BE2C (cell line): ENCODE results near the gene HOXB13.

ENCODE experiments used
- DNase-seq: peaks from one replicate; pipeline ENCODE4 v3.0.0-alpha.2; 2020
- H3K27me3 ChIP-seq: fragments of 250-450 bp; sonication (Bioruptor Pico); 2 replicates; pipeline ENCODE4 v1.5.1; 2020; ENCODE audit warnings: mild to moderate bottlenecking
- H3K36me3 ChIP-seq: fragments of 250-450 bp; sonication (Bioruptor Pico); 2 replicates; pipeline ENCODE4 v1.5.1; 2020; ENCODE audit warnings: mild to moderate bottlenecking
- H3K4me1 ChIP-seq: fragments of 250-450 bp; sonication (Bioruptor Pico); 2 replicates; pipeline ENCODE4 v1.5.1; 2020
- H3K4me3 ChIP-seq: 2 replicates; pipeline ENCODE4 v1.5.1; 2011; ENCODE audit warnings: low read depth, low read length
- H3K9me3 ChIP-seq: fragments of 250-450 bp; sonication (Bioruptor Pico); 2 replicates; pipeline ENCODE4 v1.5.1; 2020
- CTCF ChIP-seq: IDR thresholded peaks from 2 replicates; pipeline ENCODE4 v1.5.1; 2012; ENCODE audit warnings: mild to moderate bottlenecking, low read depth, low read length

Gene HOXB13

GRCh38 chr17:48745381-48746275 lies 17.1 kb upstream of the HOXB13 start:
- no peaks in the 10 kb centered on the region for H3K36me3 ChIP-seq
- DNase-seq, result no peak
- no peak for TF ChIP-seq CTCF
- H3K4me1 ChIP-seq, result no peaks in the 10 kb centered on the region
- no peak overlapping the region for H3K4me3 ChIP-seq
- no peaks in the 10 kb centered on the region for H3K9me3 ChIP-seq
- peaks cover 98% of the 10 kb centered on the region for H3K27me3 ChIP-seq

GRCh38 chr17:48740537-48740936 lies 12.0 kb upstream of the HOXB13 start:
- DNase-seq, result no peak
- no peak for TF ChIP-seq CTCF
- Histone ChIP-seq H3K27me3 (peaks cover 95% of the 10 kb centered on the region), H3K4me1 (no peaks in the 10 kb centered on the region), H3K36me3 (no peaks in the 10 kb centered on the region), H3K4me3 (no peak overlapping the region), H3K9me3 (no peaks in the 10 kb centered on the region)

- TF ChIP-seq CTCF, result no peak
- H3K4me1 ChIP-seq, result no peaks in the 10 kb centered on the region
- H3K9me3 ChIP-seq, result no peaks in the 10 kb centered on the region
- H3K36me3 ChIP-seq, result no peaks in the 10 kb centered on the region
- no peak overlapping the region for H3K4me3 ChIP-seq
- H3K27me3 ChIP-seq, result peaks cover 97% of the 10 kb centered on the region
- no peak for DNase-seq
Measured at GRCh38 chr17:48738803-48739526, 10.4 kb upstream of the HOXB13 start.

GRCh38 chr17:48738424-48738802 lies 9.9 kb upstream of the HOXB13 start:
- Histone ChIP-seq H3K4me3 (no peak overlapping the region), H3K9me3 (no peaks in the 10 kb centered on the region), H3K27me3 (peaks cover 97% of the 10 kb centered on the region), H3K36me3 (no peaks in the 10 kb centered on the region), H3K4me1 (no peaks in the 10 kb centered on the region)
- TF ChIP-seq CTCF, result no peak
- no peak for DNase-seq

- Histone ChIP-seq H3K27me3 (peaks cover 97% of the 10 kb centered on the region), H3K4me1 (no peaks in the 10 kb centered on the region)
- DNase-seq, result no peak
Measured at GRCh38 chr17:48737330-48738043, 8.9 kb upstream of the HOXB13 start.

More at GRCh38 chr17:48737330-48738043, 8.9 kb upstream of the HOXB13 start:
- Histone ChIP-seq H3K4me3 (no peak overlapping the region), H3K36me3 (no peaks in the 10 kb centered on the region), H3K9me3 (no peaks in the 10 kb centered on the region)
- TF ChIP-seq CTCF, result no peak
